HepG2 (cell line): ENCODE measurements around the gene CEP97. TPM values are rescaled to one million over a fixed set of nuclear protein-coding genes. Genes with fewer than 3 reads are reported as not detected.
A peak's percentile ranks its signal among the peaks of the same experiment; 100 is the strongest.

ENCODE experiments used
- HDAC1 ChIP-seq: sonication (generic); formaldehyde crosslinking; IDR thresholded peaks from 2 replicates; pipeline ENCODE4 v1.5.1; 2020; ENCODE audit warnings: mild to moderate bottlenecking, missing genetic modification reagents
- RBM39 ChIP-seq: fragments of 200-400 bp; formaldehyde crosslinking; IDR thresholded peaks from one replicate; pipeline ENCODE4 v1.6.1; 2018; ENCODE audit warnings: antibody characterized with exemption, mild to moderate bottlenecking, low read depth, low read length; ENCODE audit not compliant: poor library complexity, severe bottlenecking
- ZNF34 ChIP-seq: sonication (generic); formaldehyde crosslinking; IDR thresholded peaks from 2 replicates; pipeline ENCODE4 v1.4.0; 2020; ENCODE audit warnings: mild to moderate bottlenecking, missing genetic modification reagents, borderline replicate concordance
- ZNF850 ChIP-seq: sonication (generic); formaldehyde crosslinking; conservative IDR thresholded peaks from 2 replicates; pipeline ENCODE4 v1.9.0; 2021; ENCODE audit warnings: mild to moderate bottlenecking, missing genetic modification reagents
- ZSCAN12 ChIP-seq: sonication (generic); formaldehyde crosslinking; IDR thresholded peaks from 2 replicates; pipeline ENCODE4 v1.9.0; 2021; ENCODE audit warnings: mild to moderate bottlenecking, missing genetic modification reagents
- ZSCAN5A ChIP-seq: sonication (generic); formaldehyde crosslinking; IDR thresholded peaks from 2 replicates; pipeline ENCODE4 v1.8.0; 2022; ENCODE audit warnings: mild to moderate bottlenecking, missing genetic modification reagents, borderline replicate concordance
- polyA plus RNA-seq, 8 experiments: library from polyadenylated mRNA; depleted of rRNA in 3 of 8; stranded (reverse) in 7 of 8; unstranded in 1 of 8; fragments of >200 nt; fragmentation: Illumina TruSeq in 4 of 8; extraction: Trizol in 4 of 8; gene quantifications; 2 replicates each; pipeline versions ENCODE4 v1.2.1 to v1.2.3, GENCODE V29; 2011 to 2016; ENCODE audit warnings: low read depth in 4 of 8, missing spikeins in 1 of 8, mixed read lengths in 1 of 8; ENCODE audit not compliant: insufficient read depth in 1 of 8
- total RNA-seq, 5 experiments: library from RNA; depleted of rRNA; stranded (reverse); fragments of >200 nt; fragmentation: Illumina TruSeq; extraction: Trizol; gene quantifications; 2 replicates each; pipeline ENCODE4 v1.2.3, GENCODE V29; 2016; ENCODE audit warnings: low read depth in 1 of 5
- TF ChIP-seq, protein P1 (sequence below), 2 experiments: sonication (generic) in 1 of 2; formaldehyde crosslinking in 1 of 2; IDR thresholded peaks; 2 replicates each; pipeline versions ENCODE4 v1.4.0 to v1.6.1; 2016 to 2020; ENCODE audit warnings: borderline replicate concordance in 1 of 2, low read depth in 1 of 2, mild to moderate bottlenecking in 1 of 2, missing genetic modification reagents in 1 of 2
- TF ChIP-seq, protein P2 (sequence below): sonication (generic); formaldehyde crosslinking; IDR thresholded peaks from 2 replicates; pipeline ENCODE4 v1.4.0; 2020; ENCODE audit warnings: missing genetic modification reagents
- TF ChIP-seq, protein P3 (sequence below): sonication (generic); formaldehyde crosslinking; IDR thresholded peaks from one replicate; pipeline ENCODE4 v1.5.1; 2020; ENCODE audit warnings: mild to moderate bottlenecking, missing genetic modification reagents; ENCODE audit errors: not compliant biosample characterization

The CEP97 gene
- total and polyA plus RNA-seq, 2 of the 13 experiments (the other 11 are each of a cell fraction or from before 2014, with no cell fraction given) = 0.99 to 6.5 TPM

- TF ChIP-seq, protein P1, sequence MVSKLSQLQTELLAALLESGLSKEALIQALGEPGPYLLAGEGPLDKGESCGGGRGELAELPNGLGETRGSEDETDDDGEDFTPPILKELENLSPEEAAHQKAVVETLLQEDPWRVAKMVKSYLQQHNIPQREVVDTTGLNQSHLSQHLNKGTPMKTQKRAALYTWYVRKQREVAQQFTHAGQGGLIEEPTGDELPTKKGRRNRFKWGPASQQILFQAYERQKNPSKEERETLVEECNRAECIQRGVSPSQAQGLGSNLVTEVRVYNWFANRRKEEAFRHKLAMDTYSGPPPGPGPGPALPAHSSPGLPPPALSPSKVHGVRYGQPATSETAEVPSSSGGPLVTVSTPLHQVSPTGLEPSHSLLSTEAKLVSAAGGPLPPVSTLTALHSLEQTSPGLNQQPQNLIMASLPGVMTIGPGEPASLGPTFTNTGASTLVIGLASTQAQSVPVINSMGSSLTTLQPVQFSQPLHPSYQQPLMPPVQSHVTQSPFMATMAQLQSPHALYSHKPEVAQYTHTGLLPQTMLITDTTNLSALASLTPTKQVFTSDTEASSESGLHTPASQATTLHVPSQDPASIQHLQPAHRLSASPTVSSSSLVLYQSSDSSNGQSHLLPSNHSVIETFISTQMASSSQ (IDR thresholded peaks at IDR 0.05; ENCODE audit: low read depth) = no peak
- TF ChIP-seq, protein P1 (CRISPR knock-in tag; IDR thresholded peaks at IDR 0.05; ENCODE audit: borderline replicate concordance) = peak; percentile 64; the same call in 1 of the 2 replicates
- TF ChIP-seq, protein P2, sequence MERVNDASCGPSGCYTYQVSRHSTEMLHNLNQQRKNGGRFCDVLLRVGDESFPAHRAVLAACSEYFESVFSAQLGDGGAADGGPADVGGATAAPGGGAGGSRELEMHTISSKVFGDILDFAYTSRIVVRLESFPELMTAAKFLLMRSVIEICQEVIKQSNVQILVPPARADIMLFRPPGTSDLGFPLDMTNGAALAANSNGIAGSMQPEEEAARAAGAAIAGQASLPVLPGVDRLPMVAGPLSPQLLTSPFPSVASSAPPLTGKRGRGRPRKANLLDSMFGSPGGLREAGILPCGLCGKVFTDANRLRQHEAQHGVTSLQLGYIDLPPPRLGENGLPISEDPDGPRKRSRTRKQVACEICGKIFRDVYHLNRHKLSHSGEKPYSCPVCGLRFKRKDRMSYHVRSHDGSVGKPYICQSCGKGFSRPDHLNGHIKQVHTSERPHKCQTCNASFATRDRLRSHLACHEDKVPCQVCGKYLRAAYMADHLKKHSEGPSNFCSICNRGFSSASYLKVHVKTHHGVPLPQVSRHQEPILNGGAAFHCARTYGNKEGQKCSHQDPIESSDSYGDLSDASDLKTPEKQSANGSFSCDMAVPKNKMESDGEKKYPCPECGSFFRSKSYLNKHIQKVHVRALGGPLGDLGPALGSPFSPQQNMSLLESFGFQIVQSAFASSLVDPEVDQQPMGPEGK (CRISPR knock-in tag) = peak; percentile 53; the same call in 1 of the 2 replicates
- TF ChIP-seq ZNF34 (CRISPR knock-in tag) = no peak
- no peak for TF ChIP-seq HDAC1 (CRISPR knock-in tag)
- TF ChIP-seq ZSCAN12 (CRISPR knock-in tag) = peak; percentile 82
- TF ChIP-seq, protein P3, sequence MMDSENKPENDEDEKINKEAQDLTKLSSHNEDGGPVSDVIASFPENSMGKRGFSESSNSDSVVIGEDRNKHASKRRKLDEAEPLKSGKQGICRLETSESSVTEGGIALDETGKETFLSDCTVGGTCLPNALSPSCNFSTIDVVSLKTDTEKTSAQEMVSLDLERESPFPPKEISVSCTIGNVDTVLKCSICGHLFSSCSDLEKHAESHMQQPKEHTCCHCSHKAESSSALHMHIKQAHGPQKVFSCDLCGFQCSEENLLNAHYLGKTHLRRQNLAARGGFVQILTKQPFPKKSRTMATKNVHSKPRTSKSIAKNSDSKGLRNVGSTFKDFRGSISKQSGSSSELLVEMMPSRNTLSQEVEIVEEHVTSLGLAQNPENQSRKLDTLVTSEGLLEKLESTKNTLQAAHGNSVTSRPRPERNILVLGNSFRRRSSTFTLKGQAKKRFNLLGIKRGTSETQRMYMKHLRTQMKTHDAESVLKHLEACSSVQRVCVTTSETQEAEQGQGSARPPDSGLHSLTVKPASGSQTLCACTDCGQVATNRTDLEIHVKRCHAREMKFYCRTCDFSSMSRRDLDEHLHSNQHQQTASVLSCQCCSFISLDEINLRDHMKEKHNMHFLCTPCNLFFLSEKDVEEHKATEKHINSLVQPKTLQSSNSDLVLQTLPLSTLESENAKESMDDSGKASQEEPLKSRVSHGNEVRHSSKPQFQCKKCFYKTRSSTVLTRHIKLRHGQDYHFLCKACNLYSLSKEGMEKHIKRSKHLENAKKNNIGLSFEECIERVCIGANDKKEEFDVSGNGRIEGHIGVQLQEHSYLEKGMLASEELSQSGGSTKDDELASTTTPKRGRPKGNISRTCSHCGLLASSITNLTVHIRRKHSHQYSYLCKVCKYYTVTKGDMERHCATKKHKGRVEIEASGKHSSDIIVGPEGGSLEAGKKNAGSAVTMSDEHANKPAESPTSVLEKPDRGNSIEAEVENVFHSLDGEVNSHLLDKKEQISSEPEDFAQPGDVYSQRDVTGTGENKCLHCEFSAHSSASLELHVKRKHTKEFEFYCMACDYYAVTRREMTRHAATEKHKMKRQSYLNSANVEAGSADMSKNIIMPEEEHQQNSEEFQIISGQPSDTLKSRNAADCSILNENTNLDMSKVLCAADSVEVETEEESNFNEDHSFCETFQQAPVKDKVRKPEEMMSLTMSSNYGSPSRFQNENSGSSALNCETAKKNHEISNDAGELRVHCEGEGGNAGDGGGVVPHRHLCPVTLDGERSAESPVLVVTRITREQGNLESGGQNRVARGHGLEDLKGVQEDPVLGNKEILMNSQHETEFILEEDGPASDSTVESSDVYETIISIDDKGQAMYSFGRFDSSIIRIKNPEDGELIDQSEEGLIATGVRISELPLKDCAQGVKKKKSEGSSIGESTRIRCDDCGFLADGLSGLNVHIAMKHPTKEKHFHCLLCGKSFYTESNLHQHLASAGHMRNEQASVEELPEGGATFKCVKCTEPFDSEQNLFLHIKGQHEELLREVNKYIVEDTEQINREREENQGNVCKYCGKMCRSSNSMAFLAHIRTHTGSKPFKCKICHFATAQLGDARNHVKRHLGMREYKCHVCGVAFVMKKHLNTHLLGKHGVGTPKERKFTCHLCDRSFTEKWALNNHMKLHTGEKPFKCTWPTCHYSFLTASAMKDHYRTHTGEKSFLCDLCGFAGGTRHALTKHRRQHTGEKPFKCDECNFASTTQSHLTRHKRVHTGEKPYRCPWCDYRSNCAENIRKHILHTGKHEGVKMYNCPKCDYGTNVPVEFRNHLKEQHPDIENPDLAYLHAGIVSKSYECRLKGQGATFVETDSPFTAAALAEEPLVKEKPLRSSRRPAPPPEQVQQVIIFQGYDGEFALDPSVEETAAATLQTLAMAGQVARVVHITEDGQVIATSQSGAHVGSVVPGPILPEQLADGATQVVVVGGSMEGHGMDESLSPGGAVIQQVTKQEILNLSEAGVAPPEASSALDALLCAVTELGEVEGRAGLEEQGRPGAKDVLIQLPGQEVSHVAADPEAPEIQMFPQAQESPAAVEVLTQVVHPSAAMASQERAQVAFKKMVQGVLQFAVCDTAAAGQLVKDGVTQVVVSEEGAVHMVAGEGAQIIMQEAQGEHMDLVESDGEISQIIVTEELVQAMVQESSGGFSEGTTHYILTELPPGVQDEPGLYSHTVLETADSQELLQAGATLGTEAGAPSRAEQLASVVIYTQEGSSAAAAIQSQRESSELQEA = no peak
- no peak for TF ChIP-seq ZNF850
- TF ChIP-seq RBM39 = peak; percentile 58
- TF ChIP-seq ZSCAN5A (CRISPR knock-in tag) = peak; percentile 79; the same call in 1 of the 2 replicates
Observed at GRCh38 chr3:101779047-101779821, 54.8 kb downstream of the CEP97 start, which contains the start of gene NXPE3 (continued).
